Ascending aorta (tissue), 2 donors: ENCODE results near the gene BCAR1. TPM values are rescaled to one million over a fixed set of nuclear protein-coding genes. Genes with fewer than 3 reads are reported as not detected.
"Not testable (repeated sequence)": the region's sequence is repeated elsewhere in the genome, so short reads cannot be mapped to it uniquely, and the experiment has no call there.

ENCODE experiments used
- DNase-seq, 2 donors: peaks; one replicate each; pipeline ENCODE4 v3.0.0-alpha.2; 2019; ENCODE audit warnings: low spot score in 2 of 2
- H3K27ac ChIP-seq, 2 donors: fragments of 200-600 bp; sonication (generic); one replicate each; pipeline ENCODE4 v1.5.1; 2016 to 2017; ENCODE audit warnings: mild to moderate bottlenecking in 1 of 2
- H3K27me3 ChIP-seq: fragments of 200-600 bp; sonication (generic); one replicate; pipeline ENCODE4 v1.5.1; 2017
- H3K36me3 ChIP-seq, 2 donors: fragments of 200-600 bp; sonication (generic); one replicate each; pipeline ENCODE4 v1.5.1; 2016
- H3K4me1 ChIP-seq, 2 donors: fragments of 200-600 bp; sonication (generic); one replicate each; pipeline ENCODE4 v1.5.1; 2016 to 2017; ENCODE audit warnings: mild to moderate bottlenecking in 1 of 2
- H3K4me3 ChIP-seq, 2 donors: fragments of 200-600 bp; sonication (generic); one replicate each; pipeline ENCODE4 v1.5.1; 2016 to 2017; ENCODE audit warnings: mild to moderate bottlenecking in 1 of 2
- H3K9me3 ChIP-seq, 2 donors: fragments of 200-600 bp; sonication (generic); one replicate each; pipeline ENCODE4 v1.5.1; 2016
- CTCF ChIP-seq, 3 experiments: fragments of 200-600 bp in 2 of 3; fragments of 450-650 bp in 1 of 3; sonication (generic) in 2 of 3; IDR thresholded peaks; one replicate each; pipeline ENCODE4 v1.5.1; 2016 to 2019; ENCODE audit warnings: antibody characterized with exemption in 3 of 3, mild to moderate bottlenecking in 1 of 3, moderate library complexity in 1 of 3
- intact Hi-C: fragments of 100-400 bp; cut with DNase I; formaldehyde crosslinking; loops from one replicate; pipeline ENCODE4 v1.15.1; 2023
- total RNA-seq: library from RNA; depleted of rRNA; stranded (reverse); fragments of >200 nt; gene quantifications from one replicate; pipeline ENCODE4 v1.1.0, GENCODE V29; 2016

The BCAR1 gene
- total RNA-seq, 1 donor from 2014 or later = 243 TPM

DNA sequence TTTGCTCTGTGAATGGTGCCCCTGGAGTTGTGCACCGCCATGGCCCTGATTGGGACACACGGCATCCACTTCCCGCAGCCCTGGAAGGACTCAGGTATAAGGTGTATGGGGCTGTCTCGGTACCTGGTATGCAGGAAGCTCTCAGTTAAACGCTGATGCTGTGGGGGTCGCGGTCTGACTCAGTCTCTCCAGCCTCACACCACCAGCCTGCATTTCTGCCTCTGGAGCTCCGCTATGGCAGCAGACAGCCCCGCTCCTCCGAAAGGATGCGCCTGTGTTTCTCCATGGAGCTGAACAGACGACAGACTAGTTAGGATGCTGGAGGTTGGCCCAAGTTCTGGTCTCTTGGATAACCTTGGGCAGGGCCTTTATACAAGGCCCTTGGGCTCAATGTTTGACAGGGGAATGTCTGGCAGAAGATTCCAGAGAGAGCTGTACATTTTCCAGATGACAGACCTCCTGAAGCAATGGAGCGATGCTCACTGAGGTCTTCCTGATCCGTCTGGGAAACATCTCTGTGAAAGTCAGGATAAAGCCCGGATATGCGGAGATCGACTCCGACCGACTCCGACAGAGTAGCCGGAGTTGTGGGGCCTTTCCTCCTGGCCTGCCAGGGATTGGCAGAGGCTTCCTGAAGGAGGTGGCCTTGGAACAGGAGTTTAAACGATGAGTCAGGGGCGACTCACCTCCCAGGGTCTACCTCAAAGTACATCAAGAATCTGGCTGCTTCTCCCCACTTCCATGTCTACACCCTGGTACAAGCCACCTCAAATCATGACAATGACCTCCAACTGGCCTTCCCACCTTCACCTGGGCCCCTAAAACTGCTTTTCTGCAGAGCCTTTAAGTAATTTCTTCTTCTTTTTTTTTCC is 21.9 kb upstream of the BCAR1 start:
- intact Hi-C loops = no loop called here

DNA sequence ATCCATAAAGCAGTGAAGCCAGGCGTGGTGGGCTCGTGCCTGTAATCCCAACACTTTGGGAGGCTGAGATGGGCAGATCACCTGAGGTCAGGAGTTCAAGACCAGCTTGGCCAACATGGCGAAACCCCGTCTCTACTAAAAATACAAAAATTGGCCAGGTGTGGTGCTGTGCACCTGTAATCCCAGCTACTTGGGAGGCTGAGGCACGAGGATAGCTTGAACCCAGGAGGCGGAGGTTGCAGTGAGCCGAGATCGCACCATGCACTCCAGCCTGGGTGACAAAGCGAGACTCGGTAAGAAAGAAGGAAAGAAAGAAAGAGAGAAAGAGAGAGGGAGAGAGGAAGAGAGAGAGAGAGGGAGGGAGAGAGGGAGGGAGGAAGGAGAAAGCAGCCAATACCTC is 21.2 kb upstream of the BCAR1 start:
- DNase-seq, H3K9me3 ChIP-seq, H3K27me3 ChIP-seq, H3K36me3 ChIP-seq, intact Hi-C loops, H3K27ac ChIP-seq, H3K4me1 ChIP-seq, H3K4me3 ChIP-seq: not testable (repeated sequence)

More for the DNA sequence above, 21.9 kb upstream of the BCAR1 start:
- no peak for DNase-seq
- TF ChIP-seq CTCF (IDR thresholded peaks at IDR 0.05) = no peak
- no peak overlapping the region for H3K4me3 ChIP-seq
- no peaks in the 10 kb centered on the region for H3K36me3 ChIP-seq
- H3K9me3 ChIP-seq = no peaks in the 10 kb centered on the region
- H3K27me3 ChIP-seq = no peaks in the 10 kb centered on the region
- no peak overlapping the region for H3K27ac ChIP-seq
- no peaks in the 10 kb centered on the region for H3K4me1 ChIP-seq

DNA sequence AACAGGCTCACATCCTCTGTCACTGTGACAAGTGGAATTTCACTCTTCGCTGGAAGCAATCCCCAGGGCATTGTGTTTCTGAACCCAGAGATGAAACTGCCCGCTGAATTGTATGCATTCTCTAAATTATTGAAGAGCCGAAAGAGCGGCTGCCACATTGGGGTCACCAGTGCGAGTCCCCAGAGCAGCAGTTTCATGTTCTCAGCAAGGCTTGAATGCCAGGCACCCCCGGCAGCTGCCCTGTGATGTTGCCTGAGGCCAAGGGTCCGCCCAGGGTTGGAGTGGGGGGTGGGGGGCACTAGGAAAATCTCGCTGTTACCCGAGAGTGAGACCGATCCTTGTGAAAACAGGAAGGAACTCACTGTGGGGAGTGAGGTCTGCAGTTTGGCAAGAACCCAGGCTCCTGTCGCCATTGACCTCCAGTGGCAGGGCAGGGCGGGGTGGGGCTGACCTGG is 20.7 kb upstream of the BCAR1 start:
- Histone ChIP-seq H3K4me3 (no peak overlapping the region), H3K27me3 (no peaks in the 10 kb centered on the region), H3K9me3 (no peaks in the 10 kb centered on the region), H3K36me3 (no peaks in the 10 kb centered on the region), H3K4me1 (peaks cover 6 to 10% of the 10 kb centered on the region in 2 donors), H3K27ac (no peak overlapping the region)
- no peak for DNase-seq
- intact Hi-C loops = no loop called here
- TF ChIP-seq CTCF (IDR thresholded peaks at IDR 0.05) = no peak

DNA sequence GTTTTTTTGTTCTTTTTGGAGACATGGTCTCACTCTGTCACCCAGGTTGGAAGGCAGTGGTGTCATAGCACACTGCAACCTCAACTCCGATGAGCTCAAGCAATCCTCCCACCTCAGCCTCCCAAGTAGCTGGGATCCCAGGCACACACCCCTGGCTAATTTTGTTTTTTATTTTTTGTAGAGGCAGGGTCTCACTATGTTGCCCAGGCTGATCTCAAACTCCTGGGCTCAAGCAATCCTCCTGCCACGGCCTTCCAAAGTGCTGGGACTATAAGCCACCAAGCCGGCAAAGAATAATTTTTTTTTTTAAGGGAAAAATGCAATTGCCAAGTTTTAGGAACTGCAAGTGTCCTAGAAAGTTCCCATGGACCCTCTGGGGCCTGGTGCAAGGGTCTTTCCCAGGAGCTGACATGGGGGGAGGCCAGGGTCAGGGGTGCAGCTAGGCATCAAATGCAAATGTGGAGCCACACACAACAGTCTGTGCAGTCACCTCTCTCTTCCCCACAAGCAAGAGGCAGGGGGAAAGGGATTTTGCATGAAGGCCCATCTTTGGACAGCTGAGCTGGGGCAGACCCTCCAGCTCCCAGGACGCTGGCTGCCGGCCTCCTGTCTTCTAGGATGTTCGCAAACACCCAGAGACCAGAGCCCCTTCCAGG is 20.1 kb upstream of the BCAR1 start:
- DNase-seq = no peak
- no peaks in the 10 kb centered on the region for H3K36me3 ChIP-seq
- no peak for TF ChIP-seq CTCF (IDR thresholded peaks at IDR 0.05)
- peaks cover 8 to 11% of the 10 kb centered on the region in 2 donors for H3K4me1 ChIP-seq
- H3K9me3 ChIP-seq = no peaks in the 10 kb centered on the region
- no peak overlapping the region for H3K27ac ChIP-seq
- intact Hi-C loops = no loop called here
- H3K27me3 ChIP-seq = no peaks in the 10 kb centered on the region
- H3K4me3 ChIP-seq = no peak overlapping the region

GRCh38 chr16:75269358-75269757 is 17.9 kb upstream of the BCAR1 start:
- not testable (repeated sequence) for DNase-seq

DNA sequence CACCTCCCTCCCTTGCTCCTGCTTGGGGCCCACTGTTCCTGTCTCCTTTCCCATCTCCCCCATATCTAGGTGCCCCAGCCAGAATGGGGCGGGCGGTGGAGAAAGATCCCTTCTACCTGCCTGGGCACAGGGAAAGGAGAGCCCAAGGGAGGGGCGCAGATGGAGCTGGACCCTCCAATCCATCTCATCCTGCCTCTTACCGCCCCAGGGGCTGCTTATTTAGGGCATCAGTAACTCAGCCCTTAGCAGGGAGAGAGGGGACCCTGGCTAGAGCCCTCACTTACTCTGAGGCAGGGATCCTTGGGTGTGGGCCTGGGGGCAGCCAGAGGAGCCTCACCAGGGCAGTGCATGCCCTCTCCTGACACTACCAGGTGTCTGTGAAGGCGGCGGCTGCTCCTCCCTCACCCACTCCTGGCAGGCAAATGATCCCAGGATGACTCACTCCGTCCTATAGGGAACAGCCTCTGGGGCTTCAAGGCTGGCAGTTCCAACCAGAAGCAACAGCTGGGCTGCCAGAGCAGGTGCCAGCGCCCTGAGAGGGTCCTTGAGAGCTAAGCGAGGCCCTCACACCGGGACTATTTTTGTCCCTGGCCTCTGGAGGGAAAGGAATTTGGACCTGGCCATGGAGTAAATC is 16.3 kb upstream of the BCAR1 start:
- no peaks in the 10 kb centered on the region for H3K9me3 ChIP-seq
- no peak for TF ChIP-seq CTCF (IDR thresholded peaks at IDR 0.05)
- H3K4me3 ChIP-seq = no peak overlapping the region
- H3K27ac ChIP-seq = peak overlapping the region; percentile 57 to 58
- intact Hi-C loops = no loop called here
- H3K27me3 ChIP-seq = no peaks in the 10 kb centered on the region
- peaks cover 21 to 24% of the 10 kb centered on the region in 2 donors for H3K4me1 ChIP-seq
- H3K36me3 ChIP-seq = no peaks in the 10 kb centered on the region
- DNase-seq = peak in 1 of 2 donors; percentile 80

More at GRCh38 chr16:75269358-75269757, 17.9 kb upstream of the BCAR1 start:
- intact Hi-C loops, H3K27me3 ChIP-seq, H3K36me3 ChIP-seq, H3K27ac ChIP-seq, H3K9me3 ChIP-seq, H3K4me3 ChIP-seq: not testable (repeated sequence)
- peaks cover 14% of the 10 kb centered on the region in 2 donors for H3K4me1 ChIP-seq
